IMR-90 (cell line): Measurements from ENCODE around the gene RAB36. TPM values are rescaled to one million over a fixed set of nuclear protein-coding genes. Genes with fewer than 3 reads are reported as not detected.

Experiments used
- ATAC-seq: fragments of 200-7000 bp; cut with Tn5 transposase; 2 replicates; pipeline ENCODE4 v1.9.1; 2020; ENCODE audit warnings: low read depth, mild to moderate bottlenecking, moderate library complexity
- BruUV-seq: library from RNA; stranded (reverse); fragments of 400-500 nt; replicated peaks from 2 replicates; lab custom pipeline; 2021; lab: Mats Ljungman, UMichigan
- CTCF ChIA-PET: fragments of 300-600 bp; formaldehyde crosslinking; extraction: SDS; loops from one replicate; lab custom pipeline; 2021; ENCODE audit warnings: antibody characterized with exemption; lab: Yijun Ruan, JAX
- POLR2A ChIA-PET: fragments of 300-600 bp; sonication (Branson Sonifier 250); formaldehyde crosslinking; loops from one replicate; lab custom pipeline; 2022; ENCODE audit warnings: antibody characterized with exemption; ENCODE audit not compliant: unreplicated experiment; lab: Charles Lee
- DNase-seq: peaks from one replicate; pipeline ENCODE4 v3.0.0; 2013
- H2AFZ ChIP-seq: replicated peaks from 2 replicates; pipeline ENCODE3; 2013; ENCODE audit warnings: low read length, mild to moderate bottlenecking; ENCODE audit not compliant: poor library complexity
- H2AK5ac ChIP-seq: 2 replicates; pipeline ENCODE4 v1.6.1; 2013; ENCODE audit warnings: low read depth, low read length, inconsistent platforms
- H2AK9ac ChIP-seq: replicated peaks from 2 replicates; pipeline ENCODE3; 2013; ENCODE audit warnings: mild to moderate bottlenecking, low read depth, low read length, moderate library complexity; ENCODE audit not compliant: poor library complexity
- H2BK120ac ChIP-seq: 2 replicates; pipeline ENCODE4 v1.6.1; 2013; ENCODE audit warnings: low read depth, low read length, inconsistent platforms
- H2BK15ac ChIP-seq: 3 replicates; pipeline ENCODE4 v1.6.1; 2013; ENCODE audit warnings: low read depth, low read length, inconsistent platforms
- H2BK20ac ChIP-seq: 2 replicates; pipeline ENCODE4 v1.6.1; 2013; ENCODE audit warnings: low read depth, mild to moderate bottlenecking, inconsistent platforms, low read length, moderate library complexity
- H2BK5ac ChIP-seq: 2 replicates; pipeline ENCODE4 v1.6.1; 2013; ENCODE audit warnings: mild to moderate bottlenecking, low read depth, low read length, inconsistent platforms; ENCODE audit not compliant: poor library complexity, severe bottlenecking
- H3K14ac ChIP-seq: replicated peaks from 2 replicates; pipeline ENCODE4 v1.6.1; 2013; ENCODE audit warnings: low read depth, low read length, inconsistent platforms
- H3K18ac ChIP-seq: 2 replicates; pipeline ENCODE4 v1.6.1; 2013; ENCODE audit warnings: low read depth, low read length, control low read depth
- H3K23ac ChIP-seq: 2 replicates; pipeline ENCODE4 v1.6.1; 2013; ENCODE audit warnings: low read depth, low read length, inconsistent platforms
- H3K27ac ChIP-seq: 2 replicates; pipeline ENCODE4 v1.5.1; 2013; ENCODE audit warnings: mild to moderate bottlenecking, control low read depth, low read length; ENCODE audit not compliant: insufficient read depth
- H3K27me3 ChIP-seq: 2 replicates; pipeline ENCODE4 v1.6.1; 2013; ENCODE audit warnings: low read length; ENCODE audit not compliant: control insufficient read depth, insufficient read depth
- H3K36me3 ChIP-seq: 2 replicates; pipeline ENCODE4 v1.6.1; 2013; ENCODE audit warnings: low read length, mixed read lengths; ENCODE audit not compliant: control insufficient read depth, insufficient read depth
- H3K4ac ChIP-seq: 2 replicates; pipeline ENCODE4 v1.6.1; 2013; ENCODE audit warnings: low read depth, low read length, inconsistent platforms
- H3K4me1 ChIP-seq: 2 replicates; pipeline ENCODE4 v1.6.1; 2013; ENCODE audit warnings: low read length, mixed read lengths; ENCODE audit not compliant: control insufficient read depth, insufficient read depth
- H3K4me2 ChIP-seq: 2 replicates; pipeline ENCODE4 v1.6.1; 2013; ENCODE audit warnings: low read depth, mild to moderate bottlenecking, control low read depth, low read length, moderate library complexity
- H3K4me3 ChIP-seq: 2 replicates; pipeline ENCODE4 v1.5.1; 2013; ENCODE audit warnings: low read depth, mild to moderate bottlenecking, control low read depth, low read length, moderate library complexity; ENCODE audit not compliant: insufficient read depth
- H3K56ac ChIP-seq: 2 replicates; pipeline ENCODE4 v1.6.1; 2013; ENCODE audit warnings: low read length, inconsistent platforms; ENCODE audit not compliant: insufficient read depth; ENCODE audit errors: extremely low read depth
- H3K79me1 ChIP-seq, 2 experiments: 2 replicates each; pipeline ENCODE4 v1.6.1; 2013; ENCODE audit warnings: low read length in 2 of 2, inconsistent platforms in 1 of 2, low read depth in 1 of 2
- H3K9ac ChIP-seq: 2 replicates; pipeline ENCODE4 v1.6.1; 2013; ENCODE audit warnings: low read depth, low read length, control low read depth
- H3K9me1 ChIP-seq: 2 replicates; pipeline ENCODE4 v1.6.1; 2013; ENCODE audit warnings: low read length, inconsistent platforms; ENCODE audit not compliant: insufficient read depth
- H3K9me3 ChIP-seq: 2 replicates; pipeline ENCODE4 v1.6.1; 2013; ENCODE audit warnings: low read length; ENCODE audit not compliant: control insufficient read depth, insufficient read depth
- H4K20me1 ChIP-seq: 2 replicates; pipeline ENCODE4 v1.6.1; 2013; ENCODE audit warnings: low read length, inconsistent platforms; ENCODE audit not compliant: insufficient read depth
- H4K5ac ChIP-seq: 2 replicates; pipeline ENCODE4 v1.6.1; 2013; ENCODE audit warnings: mild to moderate bottlenecking, low read depth, low read length, control low read depth
- H4K8ac ChIP-seq, 2 experiments: 2 replicates each; pipeline ENCODE4 v1.6.1; 2013; ENCODE audit warnings: low read depth in 2 of 2, low read length in 2 of 2, control low read depth in 1 of 2, inconsistent platforms in 1 of 2
- H4K91ac ChIP-seq: 2 replicates; pipeline ENCODE4 v1.6.1; 2013; ENCODE audit warnings: low read depth, low read length, inconsistent platforms; ENCODE audit not compliant: insufficient read depth
- BHLHE40 ChIP-seq: fragments of 150-350 bp; IDR thresholded peaks from 2 replicates; pipeline ENCODE4 v1.6.1; 2016; ENCODE audit warnings: mild to moderate bottlenecking, low read depth, low read length
- CHD1 ChIP-seq: IDR thresholded peaks from 2 replicates; pipeline ENCODE4 v1.6.1; 2012; ENCODE audit warnings: low read depth, low read length, improper control_type of control experiment
- FOS ChIP-seq: fragments of 150-350 bp; IDR thresholded peaks from 2 replicates; pipeline ENCODE4 v1.6.1; 2016; ENCODE audit warnings: low read depth, low read length
- MAFK ChIP-seq: IDR thresholded peaks from 2 replicates; pipeline ENCODE4 v1.6.1; 2012; ENCODE audit warnings: low read depth, low read length, improper control_type of control experiment
- MAZ ChIP-seq: IDR thresholded peaks from 2 replicates; pipeline ENCODE4 v1.6.1; 2012; ENCODE audit warnings: low read depth, mild to moderate bottlenecking, low read length, improper control_type of control experiment, moderate library complexity, borderline replicate concordance
- MXI1 ChIP-seq: IDR thresholded peaks from 2 replicates; pipeline ENCODE4 v1.6.1; 2012; ENCODE audit warnings: low read depth, mild to moderate bottlenecking, low read length, moderate library complexity, borderline replicate concordance
- NFE2L2 ChIP-seq: fragments of 150-350 bp; IDR thresholded peaks from 2 replicates; pipeline ENCODE4 v1.6.1; 2016; ENCODE audit warnings: low read depth, mild to moderate bottlenecking, low read length
- POLR2A ChIP-seq: IDR thresholded peaks from 2 replicates; pipeline ENCODE4 v1.6.1; 2012; ENCODE audit warnings: mild to moderate bottlenecking, low read depth, low read length
- RFX5 ChIP-seq: IDR thresholded peaks from 2 replicates; pipeline ENCODE4 v1.8.0; 2012; ENCODE audit warnings: low read depth, mild to moderate bottlenecking, low read length, moderate library complexity
- SMC3 ChIP-seq: fragments of 150-350 bp; IDR thresholded peaks from 2 replicates; pipeline ENCODE4 v1.6.1; 2016; ENCODE audit warnings: low read depth, mild to moderate bottlenecking, antibody characterized with exemption, low read length, moderate library complexity
- WGBS, 2 experiments: methylation state at CpG; one replicate each; pipeline versions ENCODE4 v1.1.5 to v1.1.7; 2013; ENCODE audit warnings: missing lambda C conversion rate in 2 of 2; ENCODE audit not compliant: insufficient read length in 1 of 2; ENCODE audit errors: extremely low coverage in 2 of 2; 5-methylcytosine and 5-hydroxymethylcytosine counted together
- dilution Hi-C: fragments of 300-500 bp; cut with HindIII; formaldehyde crosslinking; loops from one replicate; pipeline ENCODE4 v1.14.3; 2018; ENCODE audit warnings: low sequenced_read_pairs; ENCODE audit not compliant: unreplicated experiment
- in situ Hi-C: fragments of 300-500 bp; cut with MboI; formaldehyde crosslinking; loops from 3 replicates; pipeline ENCODE4 v1.14.3; 2019; ENCODE audit warnings: low sequenced_read_pairs, inconsistent platforms, mixed read lengths
- intact Hi-C: fragments of 100-400 bp; cut with micrococcal nuclease; formaldehyde crosslinking; loops from 2 replicates; pipeline ENCODE4 v1.10.0; 2022
- polyA plus RNA-seq, 3 experiments: library from polyadenylated mRNA; depleted of rRNA; stranded (reverse); fragments of >200 nt; gene quantifications; 2 replicates each; pipeline ENCODE4 v1.2.3, GENCODE V29; 2012; ENCODE audit warnings: low replicate concordance in 1 of 3
- total RNA-seq: library from RNA; depleted of rRNA; stranded (reverse); fragments of >200 nt; gene quantifications from 2 replicates; pipeline ENCODE4 v1.2.3, GENCODE V29; 2012
- TF ChIP-seq, protein P1 (sequence below): fragments of 150-350 bp; IDR thresholded peaks from 2 replicates; pipeline ENCODE4 v1.6.1; 2016; ENCODE audit warnings: low read depth, mild to moderate bottlenecking, low read length, moderate library complexity, borderline replicate concordance
- TF ChIP-seq, protein P2 (sequence below): fragments of 150-350 bp; IDR thresholded peaks from 2 replicates; pipeline ENCODE4 v1.6.1; 2017; ENCODE audit warnings: mild to moderate bottlenecking, antibody characterized with exemption, low read length, low read depth

The RAB36 gene
- total and polyA plus RNA-seq, 2 of the 4 experiments (the other 2 are of a cell fraction), result 3.6 to 4.0 TPM

DNA sequence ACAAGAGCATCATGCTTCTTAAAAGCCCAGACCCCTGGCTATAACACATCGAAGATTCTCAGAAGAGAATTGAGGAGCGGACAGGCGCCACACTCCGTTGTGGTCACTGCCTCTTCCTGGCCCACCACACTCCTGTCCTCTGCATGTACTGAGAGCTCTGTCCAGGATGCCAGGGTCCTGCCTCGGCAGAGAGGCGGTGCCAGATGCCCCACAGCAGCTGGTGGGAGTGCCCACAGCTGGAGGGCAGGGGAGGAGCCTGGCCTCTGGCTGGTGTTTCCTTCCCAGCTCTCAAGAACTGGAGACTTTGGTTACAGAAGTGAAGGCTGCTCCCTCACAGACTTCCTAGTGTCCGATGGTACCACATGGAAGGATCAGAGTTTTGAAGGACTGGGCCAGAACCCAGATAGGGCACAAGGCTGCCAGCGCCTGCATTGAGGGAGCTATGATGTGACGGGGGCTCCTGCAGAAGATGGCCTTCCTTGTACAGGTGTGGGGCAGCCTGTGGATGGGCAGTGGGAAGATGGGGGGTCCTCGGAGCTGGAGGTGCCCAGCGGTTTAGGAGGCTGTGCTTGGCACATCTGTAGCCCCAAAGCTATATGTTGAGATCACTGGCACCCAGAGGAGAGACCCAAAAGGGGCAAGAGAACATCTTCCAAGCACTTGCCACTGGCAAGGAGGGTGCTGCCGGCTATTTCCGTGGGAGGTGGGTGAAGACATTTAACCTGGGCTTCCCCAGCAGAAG lies 22.9 kb upstream of the RAB36 start:
- intact Hi-C loops (no loop called here), dilution Hi-C loops (no loop called here), in situ Hi-C loops (loop anchor here (10.0 kb wide), 1 partner anchor 268 kb away; no protein-coding TSS in a partner anchor)
- TF ChIP-seq, protein P1, sequence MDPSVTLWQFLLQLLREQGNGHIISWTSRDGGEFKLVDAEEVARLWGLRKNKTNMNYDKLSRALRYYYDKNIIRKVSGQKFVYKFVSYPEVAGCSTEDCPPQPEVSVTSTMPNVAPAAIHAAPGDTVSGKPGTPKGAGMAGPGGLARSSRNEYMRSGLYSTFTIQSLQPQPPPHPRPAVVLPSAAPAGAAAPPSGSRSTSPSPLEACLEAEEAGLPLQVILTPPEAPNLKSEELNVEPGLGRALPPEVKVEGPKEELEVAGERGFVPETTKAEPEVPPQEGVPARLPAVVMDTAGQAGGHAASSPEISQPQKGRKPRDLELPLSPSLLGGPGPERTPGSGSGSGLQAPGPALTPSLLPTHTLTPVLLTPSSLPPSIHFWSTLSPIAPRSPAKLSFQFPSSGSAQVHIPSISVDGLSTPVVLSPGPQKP, result no peak
- TF ChIP-seq MAFK (no peak), SMC3 (no peak), POLR2A (no peak), BHLHE40 (no peak), NFE2L2 (no peak), FOS (no peak), CHD1 (no peak), MAZ (no peak), MXI1 (no peak), RFX5 (no peak)
- TF ChIP-seq, protein P2, sequence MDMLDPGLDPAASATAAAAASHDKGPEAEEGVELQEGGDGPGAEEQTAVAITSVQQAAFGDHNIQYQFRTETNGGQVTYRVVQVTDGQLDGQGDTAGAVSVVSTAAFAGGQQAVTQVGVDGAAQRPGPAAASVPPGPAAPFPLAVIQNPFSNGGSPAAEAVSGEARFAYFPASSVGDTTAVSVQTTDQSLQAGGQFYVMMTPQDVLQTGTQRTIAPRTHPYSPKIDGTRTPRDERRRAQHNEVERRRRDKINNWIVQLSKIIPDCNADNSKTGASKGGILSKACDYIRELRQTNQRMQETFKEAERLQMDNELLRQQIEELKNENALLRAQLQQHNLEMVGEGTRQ, result no peak
- ATAC-seq (no peak), DNase-seq (no peak)
- H3K4me1 ChIP-seq, result no peaks in the 10 kb centered on the region
- no peak overlapping the region for H3K23ac ChIP-seq
- H4K91ac ChIP-seq, result no peak overlapping the region
- H3K79me1 ChIP-seq, result no peaks in the 10 kb centered on the region
- no peak overlapping the region for H3K18ac ChIP-seq
- no peaks in the 10 kb centered on the region for H4K20me1 ChIP-seq
- no peak overlapping the region for H2AK9ac ChIP-seq
- no peak overlapping the region for H2AK5ac ChIP-seq
- no peak overlapping the region for H4K8ac ChIP-seq
- H3K56ac ChIP-seq, result no peak overlapping the region
- H2AFZ ChIP-seq, result no peak overlapping the region
- no peak overlapping the region for H3K4ac ChIP-seq
- no peaks in the 10 kb centered on the region for H3K9me1 ChIP-seq
- H2BK5ac ChIP-seq, result no peak overlapping the region
- no peak overlapping the region for H3K4me3 ChIP-seq
- H3K27ac ChIP-seq, result no peak overlapping the region
- no peak overlapping the region for H4K5ac ChIP-seq
- WGBS, 2 experiments, result 51% methylated on average over 2 of the region's 13 CpGs; no CpG with 5 or more reads in 1 of the 2 experiments
- no peak overlapping the region for H3K4me2 ChIP-seq
- no TSS peak for BruUV-seq
- no peaks in the 10 kb centered on the region for H3K9me3 ChIP-seq
- no peaks in the 10 kb centered on the region for H3K36me3 ChIP-seq
- no peak overlapping the region for H2BK15ac ChIP-seq
- H3K27me3 ChIP-seq, result peaks cover 6% of the 10 kb centered on the region; the same call in 1 of the 2 replicates
- ChIA-PET CTCF (no interaction called here), POLR2A (no interaction called here)
- no peak overlapping the region for H2BK20ac ChIP-seq
- no peak overlapping the region for H3K9ac ChIP-seq
- H3K14ac ChIP-seq, result no peak overlapping the region
- H2BK120ac ChIP-seq, result no peak overlapping the region
